PC-3 (cell line): ENCODE measurements around the gene RYR2.

Experiments used
- CTCF ChIP-seq: fragments of 300-600 bp; sonication (generic); conservative IDR thresholded peaks from 2 replicates; pipeline ENCODE4 v1.5.1; 2017; ENCODE audit warnings: antibody characterized with exemption, low read depth, mild to moderate bottlenecking, low read length
- EZH2 ChIP-seq: fragments of 300-600 bp; sonication (generic); IDR thresholded peaks from one replicate; pipeline ENCODE4 v1.6.1; 2017; ENCODE audit warnings: antibody characterized with exemption, mild to moderate bottlenecking, low read length; ENCODE audit not compliant: unreplicated experiment
- EZH2phosphoT487 ChIP-seq: fragments of 300-600 bp; sonication (generic); IDR thresholded peaks from 2 replicates; pipeline ENCODE4 v1.6.1; 2018; ENCODE audit warnings: mild to moderate bottlenecking, antibody characterized with exemption, low read length, borderline replicate concordance

- TF ChIP-seq CTCF (no peak), EZH2phosphoT487 (no peak), EZH2 (no peak)
Observed at GRCh38 chr1:237065903-237066302, 23.9 kb downstream of the RYR2 start.
